OCI-LY3 (cell line): ENCODE results near the gene KLHL25.
"Not testable (repeated sequence)": the region's sequence is repeated elsewhere in the genome, so short reads cannot be mapped to it uniquely, and the experiment has no call there.

ENCODE experiments used
- H2AFZ ChIP-seq: fragments of 200-600, 300-600 bp; shearing (Covaris generic); 2 replicates; pipeline ENCODE4 v1.6.0; 2014; ENCODE audit warnings: antibody characterized with exemption, low read depth, low read length
- H3K27ac ChIP-seq: fragments of 200-600, 300-600 bp; sonication (generic); 2 replicates; pipeline ENCODE4 v1.5.1; 2014; ENCODE audit warnings: mild to moderate bottlenecking, low read length, moderate library complexity, mixed read lengths
- H3K27me3 ChIP-seq: fragments of 200-600, 300-600 bp; sonication (generic); 2 replicates; pipeline ENCODE4 v1.6.1; 2014; ENCODE audit warnings: low read depth, low read length, mixed read lengths
- H3K36me3 ChIP-seq: fragments of 200-600, 300-600 bp; sonication (generic); replicated peaks from 2 replicates; pipeline ENCODE3; 2014; ENCODE audit warnings: low read depth, low read length, mixed read lengths
- H3K4me1 ChIP-seq: fragments of 300-600, 200-600 bp; sonication (generic); 2 replicates; pipeline ENCODE4 v1.6.1; 2014; ENCODE audit warnings: low read length, mixed read lengths
- H3K4me2 ChIP-seq: fragments of 200-600, 300-600 bp; sonication (generic); 2 replicates; pipeline ENCODE4 v1.6.1; 2014; ENCODE audit warnings: low read length, mixed read lengths
- H3K4me3 ChIP-seq: fragments of 300-600, 200-600 bp; sonication (generic); 2 replicates; pipeline ENCODE4 v1.5.1; 2014; ENCODE audit warnings: antibody characterized with exemption, mild to moderate bottlenecking, low read length, moderate library complexity
- H3K79me2 ChIP-seq: fragments of 300-600, 200-600 bp; shearing (Covaris generic); 2 replicates; pipeline ENCODE4 v1.6.1; 2014; ENCODE audit warnings: mild to moderate bottlenecking, low read length, mixed read lengths
- H3K9ac ChIP-seq: fragments of 300-600, 200-600 bp; shearing (Covaris generic); 2 replicates; pipeline ENCODE4 v1.6.0; 2014; ENCODE audit warnings: mild to moderate bottlenecking, low read length, moderate library complexity
- H3K9me3 ChIP-seq: fragments of 200-600, 300-600 bp; shearing (Covaris generic); 2 replicates; pipeline ENCODE4 v1.6.1; 2014; ENCODE audit warnings: low read length, mixed read lengths; ENCODE audit not compliant: insufficient read depth
- H4K20me1 ChIP-seq: fragments of 200-600, 300-600 bp; sonication (generic); 2 replicates; pipeline ENCODE4 v1.6.1; 2016; ENCODE audit warnings: low read length, mixed read lengths; ENCODE audit not compliant: insufficient read depth
- CTCF ChIP-seq: fragments of 200-600, 300-600 bp; sonication (generic); IDR thresholded peaks from 2 replicates; pipeline ENCODE4 v1.5.1; 2014; ENCODE audit warnings: antibody characterized with exemption, low read length, low read depth
- EZH2phosphoT487 ChIP-seq: fragments of 200-600 bp; shearing (Covaris generic); IDR thresholded peaks from 2 replicates; pipeline ENCODE4 v1.6.1; 2018; ENCODE audit warnings: antibody characterized with exemption, mixed run types, low read depth

The KLHL25 gene

GRCh38 chr15:85834651-85835050 is 39.9 kb upstream of the KLHL25 start:
- Histone ChIP-seq H3K36me3 (no peaks in the 10 kb centered on the region), H2AFZ (no peak overlapping the region), H3K9ac (no peak overlapping the region), H3K9me3 (no peaks in the 10 kb centered on the region), H3K79me2 (no peaks in the 10 kb centered on the region), H3K4me3 (no peak overlapping the region), H3K27ac (no peak overlapping the region), H3K4me2 (no peak overlapping the region), H4K20me1 (no peaks in the 10 kb centered on the region), H3K4me1 (peaks cover 8% of the 10 kb centered on the region), H3K27me3 (peaks cover 9% of the 10 kb centered on the region)
- no peak for TF ChIP-seq CTCF
- no peak for TF ChIP-seq EZH2phosphoT487

GRCh38 chr15:85832394-85832793 is 37.7 kb upstream of the KLHL25 start:
- Histone ChIP-seq H4K20me1 (no peaks in the 10 kb centered on the region), H3K4me2 (no peak overlapping the region), H3K4me1 (peaks cover 16% of the 10 kb centered on the region), H3K9me3 (no peaks in the 10 kb centered on the region), H3K36me3 (no peaks in the 10 kb centered on the region), H3K27ac (no peak overlapping the region), H3K79me2 (no peaks in the 10 kb centered on the region), H3K4me3 (no peak overlapping the region), H3K9ac (no peak overlapping the region), H2AFZ (no peak overlapping the region), H3K27me3 (peaks cover 9% of the 10 kb centered on the region)
- TF ChIP-seq EZH2phosphoT487 (no peak), CTCF (no peak)

- Histone ChIP-seq H3K4me1 (peaks cover 10% of the 10 kb centered on the region), H3K4me2 (no peak overlapping the region), H3K9ac (no peak overlapping the region), H4K20me1 (no peaks in the 10 kb centered on the region), H3K27ac (no peak overlapping the region), H3K36me3 (no peaks in the 10 kb centered on the region), H3K4me3 (no peak overlapping the region), H3K27me3 (peaks cover 9% of the 10 kb centered on the region), H3K9me3 (no peaks in the 10 kb centered on the region), H3K79me2 (no peaks in the 10 kb centered on the region), H2AFZ (no peak overlapping the region)
- TF ChIP-seq EZH2phosphoT487 (no peak), CTCF (peak; percentile 65)
Measured at GRCh38 chr15:85831415-85832113, 36.8 kb upstream of the KLHL25 start.

- H3K36me3 ChIP-seq, H3K4me1 ChIP-seq, H3K4me2 ChIP-seq, H3K9ac ChIP-seq, H3K4me3 ChIP-seq, H4K20me1 ChIP-seq, H2AFZ ChIP-seq, H3K9me3 ChIP-seq, H3K79me2 ChIP-seq, H3K27ac ChIP-seq: not testable (repeated sequence)
- H3K27me3 ChIP-seq, result peaks cover 14% of the 10 kb centered on the region
Measured at GRCh38 chr15:85829754-85830153, 35.0 kb upstream of the KLHL25 start.
